ENCODE results near the gene ANKS6. TPM values are rescaled to one million over a fixed set of nuclear protein-coding genes. Genes with fewer than 3 reads are reported as not detected.

ANKS6 gene
- total RNA-seq, 1 experiment from 2014 or later, result 46.3 TPM

GRCh38 chr9:98694943-98695342 is 101.4 kb downstream of the ANKS6 start:
- no peak overlapping the region for H2BK15ac ChIP-seq (ENCODE audit: low read depth, low read length)
- no peak for TF ChIP-seq CTCF (conservative IDR thresholded peaks at IDR 0.05)
- WGBS (ENCODE audit: extremely low coverage, insufficient read length, low lambda C conversion rate), result no CpG with 5 or more reads among the region's 2 CpGs
- Mint-ChIP-seq H3K27ac (no peak overlapping the region), H3K27me3 (ENCODE audit: low read depth) (peaks cover 35% of the 10 kb centered on the region), H3K4me1 (peaks cover 5 to 7% of the 10 kb centered on the region in 2 experiments), H3K9me3 (no peaks in the 10 kb centered on the region), H3K36me3 (ENCODE audit: insufficient read depth in 1 of 3, low read depth in 3 of 3) (no peaks in the 10 kb centered on the region), H3K4me3 (no peak overlapping the region)
- no peaks in the 10 kb centered on the region for H3K79me1 ChIP-seq (ENCODE audit: insufficient read depth, low read depth, low read length, poor library complexity, severe bottlenecking)
- H3K9ac ChIP-seq (ENCODE audit: extremely low read depth, insufficient read length, low read length), result no peak overlapping the region
- no peak overlapping the region for H3K4ac ChIP-seq (ENCODE audit: low read depth, low read length)
- no peak overlapping the region for H3K23ac ChIP-seq (ENCODE audit: insufficient read length, low read depth, low read length)
- H4K8ac ChIP-seq (replicated peaks; ENCODE audit: insufficient read length, low read depth, low read length), result no peak overlapping the region
- no peak overlapping the region for H3K56ac ChIP-seq (ENCODE audit: insufficient read length, low read depth, low read length)
- no peak overlapping the region for H2BK120ac ChIP-seq (ENCODE audit: low read depth, low read length, poor library complexity, severe bottlenecking)
- H3K4me2 ChIP-seq (ENCODE audit: insufficient read depth, insufficient read length, low read length), result no peak overlapping the region
- H4K20me1 ChIP-seq (ENCODE audit: control insufficient read depth, insufficient read depth, insufficient read length), result no peaks in the 10 kb centered on the region
- H2AK5ac ChIP-seq (ENCODE audit: insufficient read length, low read length), result no peak overlapping the region
- no peak overlapping the region for H2BK5ac ChIP-seq (ENCODE audit: insufficient read length, low read length)
- no peaks in the 10 kb centered on the region for H3K27me3 ChIP-seq (ENCODE audit: insufficient read depth, low read length)
- H3K9me3 ChIP-seq (ENCODE audit: control insufficient read depth, low read depth, low read length), result no peaks in the 10 kb centered on the region
- H4K5ac ChIP-seq (ENCODE audit: insufficient read length, low read depth, low read length), result no peak overlapping the region
- no peak overlapping the region for H2BK12ac ChIP-seq (ENCODE audit: insufficient read length, low read depth, low read length)
- H3K14ac ChIP-seq (ENCODE audit: insufficient read depth, low read length), result no peak overlapping the region
- H3K79me2 ChIP-seq (ENCODE audit: insufficient read depth, low read length), result no peaks in the 10 kb centered on the region
- H2AFZ ChIP-seq (ENCODE audit: low read length), result no peak overlapping the region
- H3K23me2 ChIP-seq (ENCODE audit: insufficient read length, low read depth, low read length, poor library complexity, severe bottlenecking), result no peaks in the 10 kb centered on the region
- no peak overlapping the region for H3K18ac ChIP-seq (ENCODE audit: insufficient read length, low read depth, low read length)
- no peak overlapping the region for H3T11ph ChIP-seq (ENCODE audit: low read length)
- no peaks in the 10 kb centered on the region for H3K4me1 ChIP-seq (ENCODE audit: insufficient read depth, low read length)
- no peak overlapping the region for H2BK20ac ChIP-seq (ENCODE audit: low read depth, low read length, poor library complexity, severe bottlenecking)
- H4K91ac ChIP-seq (ENCODE audit: insufficient read length, low read depth, low read length), result no peak overlapping the region
- H3K27ac ChIP-seq (ENCODE audit: insufficient read length, low read depth, low read length), result no peak overlapping the region
- DNase-seq, result no peak
